K562 (cell line): ENCODE data around the gene CASKIN1. TPM values are rescaled to one million over a fixed set of nuclear protein-coding genes. Genes with fewer than 3 reads are reported as not detected.

ENCODE experiments used
- BHLHE40 ChIP-seq: IDR thresholded peaks from 2 replicates; pipeline ENCODE4 v1.6.1; 2011; ENCODE audit warnings: low read length, improper control_type of control experiment
- CBX2 ChIP-seq: fragments of 200-600 bp; sonication (generic); IDR thresholded peaks from one replicate; pipeline ENCODE4 v1.6.1; 2012; ENCODE audit warnings: mild to moderate bottlenecking, low read length, inconsistent platforms; ENCODE audit not compliant: insufficient read depth, poor library complexity, severe bottlenecking
- ELK3 ChIP-seq: fragments of 450-650 bp; formaldehyde crosslinking; IDR thresholded peaks from 2 replicates; pipeline ENCODE4 v1.4.0; 2020; ENCODE audit warnings: mild to moderate bottlenecking
- FOXM1 ChIP-seq, 2 experiments: fragments of 450-650 bp in 1 of 2; sonication (generic) in 1 of 2; formaldehyde crosslinking in 1 of 2; IDR thresholded peaks; 2 replicates each; pipeline versions ENCODE4 v1.6.1 to v1.9.0; 2017 to 2022; ENCODE audit warnings: low read depth in 2 of 2, mild to moderate bottlenecking in 2 of 2, missing genetic modification reagents in 1 of 2, moderate library complexity in 1 of 2
- HBP1 ChIP-seq: fragments of 450-650 bp; formaldehyde crosslinking; IDR thresholded peaks from 2 replicates; pipeline ENCODE4 v1.4.0; 2022; ENCODE audit warnings: missing genetic modification characterization
- NFATC3 ChIP-seq: fragments of 450-650 bp; IDR thresholded peaks from 2 replicates; pipeline ENCODE4 v1.6.1; 2017; ENCODE audit warnings: mild to moderate bottlenecking
- PATZ1 ChIP-seq: fragments of 250-450 bp; sonication (Bioruptor Pico); IDR thresholded peaks from 2 replicates; pipeline ENCODE4 v1.5.0; 2020; ENCODE audit warnings: mild to moderate bottlenecking, borderline replicate concordance
- SETDB1 ChIP-seq: IDR thresholded peaks from one replicate; pipeline ENCODE4 v1.6.1; 2012; ENCODE audit warnings: low read length, control low read depth, inconsistent platforms
- SMAD2 ChIP-seq: fragments of 150-350 bp; IDR thresholded peaks from 2 replicates; pipeline ENCODE4 v1.6.1; 2014; ENCODE audit warnings: low read depth, mild to moderate bottlenecking, low read length
- STAG1 ChIP-seq: sonication (generic); formaldehyde crosslinking; IDR thresholded peaks from 2 replicates; pipeline ENCODE4 v1.5.0; 2020; ENCODE audit warnings: missing genetic modification reagents, borderline replicate concordance
- TAF9B ChIP-seq: fragments of 450-650 bp; IDR thresholded peaks from 2 replicates; pipeline ENCODE4 v1.6.1; 2018; ENCODE audit warnings: mild to moderate bottlenecking; ENCODE audit not compliant: partially characterized antibody
- TOE1 ChIP-seq, 2 experiments: fragments of 450-650 bp in 1 of 2; sonication (generic) in 1 of 2; formaldehyde crosslinking in 1 of 2; IDR thresholded peaks; 2 replicates each; pipeline versions ENCODE4 v1.7.1 to v1.8.0; 2016 to 2022; ENCODE audit warnings: borderline replicate concordance in 2 of 2, mild to moderate bottlenecking in 2 of 2, antibody characterized with exemption in 1 of 2, inconsistent platforms in 1 of 2, low read depth in 1 of 2, missing genetic modification reagents in 1 of 2, moderate library complexity in 1 of 2
- ZBTB33 ChIP-seq: sonication (generic); formaldehyde crosslinking; IDR thresholded peaks from 2 replicates; pipeline ENCODE4 v1.8.1; 2023; ENCODE audit warnings: mild to moderate bottlenecking, missing genetic modification reagents
- ZNF518B ChIP-seq: fragments of 250-450 bp; sonication (Bioruptor Pico); IDR thresholded peaks from 2 replicates; pipeline ENCODE4 v1.5.0; 2021; ENCODE audit warnings: mild to moderate bottlenecking, moderate library complexity
- polyA plus RNA-seq, 8 experiments: library from polyadenylated mRNA; depleted of rRNA in 4 of 8; stranded (reverse) in 5 of 8; unstranded in 3 of 8; fragments of >200 nt; fragmentation: Nextera tagmentation in 2 of 8; fragmentation: Illumina TruSeq in 1 of 8; extraction: Ambion mirVana in 2 of 8; extraction: Trizol in 1 of 8; gene quantifications; 2 replicates each; pipeline versions ENCODE4 v1.2.1 to v1.2.3, GENCODE V29; 2011 to 2014; ENCODE audit warnings: inconsistent platforms in 1 of 8, missing spikeins in 1 of 8
- total RNA-seq, 7 experiments: library from RNA; depleted of rRNA in 6 of 7; stranded (reverse); fragments of >200 nt in 6 of 7; fragmentation: Illumina TruSeq in 2 of 7; extraction: Trizol in 2 of 7; gene quantifications; 2 replicates each; pipeline versions ENCODE4 v1.2.1 to v1.2.3, GENCODE V29; 2011 to 2021; ENCODE audit warnings: low replicate concordance in 1 of 7

The CASKIN1 gene
- total and polyA plus RNA-seq, 9 of the 15 experiments (the other 6 are each of a cell fraction or from before 2014, with no cell fraction given) = 0.15 to 4.5 (median 1.5) TPM; not detected in 2

- TF ChIP-seq ZBTB33 (CRISPR knock-in tag) (no peak; the same call in 1 of the 2 replicates), NFATC3 (no peak), TOE1 (IDR thresholded peaks at IDR 0.05; ENCODE audit: borderline replicate concordance) (peak; percentile 51; the same call in 1 of the 2 replicates), TOE1 (CRISPR knock-in tag; IDR thresholded peaks at IDR 0.05; ENCODE audit: borderline replicate concordance, low read depth) (no peak), ELK3 (CRISPR knock-in tag) (no peak), BHLHE40 (peak; percentile 36; the same call in 1 of the 2 replicates), SETDB1 (no peak), STAG1 (CRISPR knock-in tag) (no peak), TAF9B (peak; percentile 94), SMAD2 (peak; percentile 75; the same call in 1 of the 2 replicates), ZNF518B (CRISPR knock-in tag) (no peak), FOXM1 (IDR thresholded peaks at IDR 0.05; ENCODE audit: low read depth) (no peak; the same call in none of the 2 replicates), FOXM1 (CRISPR knock-in tag; IDR thresholded peaks at IDR 0.05; ENCODE audit: low read depth) (peak; percentile 88; the same call in 1 of the 2 replicates), HBP1 (CRISPR knock-in tag) (peak; percentile 87), PATZ1 (no peak), CBX2 (no peak)
These were observed 41.1 kb downstream of the CASKIN1 start, which contains the start of gene TRAF7 (continued) for GRCh38 chr16:2155091-2155950.
